H1 (cell line): ENCODE data around the gene PLK1. TPM values are rescaled to one million over a fixed set of nuclear protein-coding genes. Genes with fewer than 3 reads are reported as not detected.

Source experiments
- CBX8 ChIP-seq: fragments of 300-800, 300-1000 bp; sonication (generic); IDR thresholded peaks from 2 replicates; pipeline ENCODE4 v1.7.1; 2016; ENCODE audit warnings: low read depth, low read length, borderline replicate concordance
- CHD1 ChIP-seq: IDR thresholded peaks from 2 replicates; pipeline ENCODE4 v1.6.1; 2012; ENCODE audit warnings: low read depth, low read length, improper control_type of control experiment
- CREB1 ChIP-seq: IDR thresholded peaks from 2 replicates; pipeline ENCODE4 v1.6.1; 2012; ENCODE audit warnings: inconsistent platforms
- CTBP2 ChIP-seq: IDR thresholded peaks from 2 replicates; pipeline ENCODE4 v1.7.0; 2011; ENCODE audit warnings: borderline replicate concordance, mild to moderate bottlenecking, moderate library complexity, mixed read lengths, low read length; ENCODE audit not compliant: insufficient read depth, insufficient read length
- FOSL1 ChIP-seq: IDR thresholded peaks from 2 replicates; pipeline ENCODE4 v1.6.1; 2011; ENCODE audit warnings: mild to moderate bottlenecking, low read depth, low read length, moderate library complexity; ENCODE audit not compliant: insufficient read depth
- HDAC2 ChIP-seq, 2 experiments: fragments of 300-600 bp in 1 of 2; sonication (generic) in 1 of 2; IDR thresholded peaks; 2 replicates each; pipeline ENCODE4 v1.6.1; 2011 to 2012; ENCODE audit warnings: low read depth in 2 of 2, low read length in 2 of 2, mild to moderate bottlenecking in 2 of 2, moderate library complexity in 2 of 2, borderline replicate concordance in 1 of 2, inconsistent platforms in 1 of 2
- KDM5A ChIP-seq: fragments of 200-600 bp; IDR thresholded peaks from 2 replicates; pipeline ENCODE4 v1.7.1; 2012; ENCODE audit warnings: mild to moderate bottlenecking, low read length, inconsistent platforms, mixed read lengths
- PHF8 ChIP-seq: fragments of 200-600 bp; sonication (generic); conservative IDR thresholded peaks from 2 replicates; pipeline ENCODE4 v1.7.1; 2012; ENCODE audit warnings: low read depth, mild to moderate bottlenecking, inconsistent platforms, low read length, moderate library complexity
- RAD21 ChIP-seq, 2 experiments: IDR thresholded peaks in 1 of 2; conservative IDR thresholded peaks in 1 of 2; 2 replicates each; pipeline ENCODE4 v1.6.1; 2011; ENCODE audit warnings: low read depth in 2 of 2, low read length in 2 of 2, improper control_type of control experiment in 1 of 2, inconsistent platforms in 1 of 2, mild to moderate bottlenecking in 1 of 2, moderate library complexity in 1 of 2
- RXRA ChIP-seq: IDR thresholded peaks from 2 replicates; pipeline ENCODE4 v1.6.1; 2011; ENCODE audit warnings: low read depth, mild to moderate bottlenecking, low read length, moderate library complexity; ENCODE audit not compliant: insufficient read depth
- SIN3A ChIP-seq, 2 experiments: IDR thresholded peaks in 1 of 2; conservative IDR thresholded peaks in 1 of 2; 2 replicates each; pipeline ENCODE4 v1.6.1; 2011 to 2012; ENCODE audit warnings: low read length in 2 of 2, improper control_type of control experiment in 1 of 2, low read depth in 1 of 2, mild to moderate bottlenecking in 1 of 2
- SP1 ChIP-seq: IDR thresholded peaks from 2 replicates; pipeline ENCODE4 v1.6.1; 2011; ENCODE audit warnings: low read depth, low read length
- YY1 ChIP-seq: IDR thresholded peaks from 2 replicates; pipeline ENCODE4 v1.6.1; 2011; ENCODE audit warnings: low read depth, mild to moderate bottlenecking, low read length
- polyA plus RNA-seq, 7 experiments: library from polyadenylated mRNA; depleted of rRNA in 3 of 7; stranded (reverse) in 5 of 7; unstranded in 2 of 7; fragments of >200 nt in 5 of 7; fragments of 200-250 nt in 2 of 7; gene quantifications; 1 replicate in 5 of 7; 2 replicates in 1 of 7; 4 replicates in 1 of 7; pipeline versions ENCODE4 v1.2.1 to v1.2.3, GENCODE V29; 2011 to 2013; ENCODE audit warnings: missing spikeins in 2 of 7, mixed read lengths in 2 of 7
- total RNA-seq: library from RNA; stranded (reverse); fragmentation: NEBNext Ultra II Directional; extraction: Animal tissue kit (Norgen Biotek cat#: 25700); gene quantifications from 2 replicates; pipeline ENCODE4 v1.2.1, GENCODE V29; 2021
- TF ChIP-seq, protein P1 (sequence below), 3 experiments: IDR thresholded peaks; 1 replicate in 2 of 3; 2 replicates in 1 of 3; pipeline versions ENCODE4 v1.5.1 to v1.6.1; 2011; ENCODE audit warnings: low read length in 3 of 3, mild to moderate bottlenecking in 3 of 3, inconsistent platforms in 2 of 3, low read depth in 1 of 3, moderate library complexity in 1 of 3; ENCODE audit not compliant: insufficient read depth in 1 of 3; ENCODE audit errors: control extremely low read depth in 1 of 3
- TF ChIP-seq, protein P2 (sequence below): IDR thresholded peaks from 2 replicates; pipeline ENCODE4 v1.6.1; 2012; ENCODE audit warnings: inconsistent platforms
- TF ChIP-seq, protein P3 (sequence below): IDR thresholded peaks from 2 replicates; pipeline ENCODE4 v1.6.1; 2012; ENCODE audit warnings: low read length, inconsistent platforms
- TF ChIP-seq, protein P4 (sequence below): IDR thresholded peaks from 2 replicates; pipeline ENCODE4 v1.6.1; 2011; ENCODE audit warnings: low read depth, mild to moderate bottlenecking, low read length; ENCODE audit not compliant: insufficient read depth

PLK1 gene
- total and polyA plus RNA-seq, 2 of the 8 experiments (the other 6 are each of a cell fraction or from before 2014, with no cell fraction given): 127 to 139 TPM

DNA sequence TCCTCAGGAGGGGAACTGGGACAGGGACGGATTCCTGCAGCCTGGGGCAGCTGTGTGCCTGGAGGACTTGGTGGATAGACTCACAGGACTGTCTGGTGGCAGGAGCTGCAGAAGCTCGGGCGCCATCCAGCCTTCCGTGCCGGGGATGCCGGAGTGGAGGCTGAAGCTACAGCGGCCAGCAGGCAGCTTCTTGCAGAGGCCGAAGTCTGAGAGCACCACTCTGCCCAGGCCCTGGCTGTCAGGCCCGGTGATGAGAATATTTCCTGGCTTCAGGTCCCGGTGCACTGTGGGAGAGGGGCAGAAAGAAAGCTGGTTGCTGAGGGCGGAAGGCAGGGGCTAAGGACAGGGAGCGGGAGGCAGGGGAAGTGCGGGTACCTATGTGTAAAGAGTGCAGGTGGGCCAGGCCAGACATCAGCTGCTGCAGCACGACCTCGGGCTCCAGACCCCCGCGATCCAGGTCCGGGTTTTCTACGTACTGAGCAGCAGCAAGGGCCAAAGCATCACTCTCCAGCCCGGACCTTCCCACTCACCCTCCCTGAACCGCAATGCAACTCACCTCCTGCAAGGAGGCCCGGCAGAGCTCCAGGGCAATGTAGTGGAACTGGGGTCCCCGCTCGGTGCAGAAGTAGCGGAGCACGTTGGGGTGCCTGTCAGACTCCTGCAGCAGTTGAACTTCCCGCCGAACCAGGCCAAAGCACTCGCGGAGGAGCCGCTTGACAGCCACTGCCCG, 16.1 kb downstream of the PLK1 start (continued):
- TF ChIP-seq, protein P1, sequence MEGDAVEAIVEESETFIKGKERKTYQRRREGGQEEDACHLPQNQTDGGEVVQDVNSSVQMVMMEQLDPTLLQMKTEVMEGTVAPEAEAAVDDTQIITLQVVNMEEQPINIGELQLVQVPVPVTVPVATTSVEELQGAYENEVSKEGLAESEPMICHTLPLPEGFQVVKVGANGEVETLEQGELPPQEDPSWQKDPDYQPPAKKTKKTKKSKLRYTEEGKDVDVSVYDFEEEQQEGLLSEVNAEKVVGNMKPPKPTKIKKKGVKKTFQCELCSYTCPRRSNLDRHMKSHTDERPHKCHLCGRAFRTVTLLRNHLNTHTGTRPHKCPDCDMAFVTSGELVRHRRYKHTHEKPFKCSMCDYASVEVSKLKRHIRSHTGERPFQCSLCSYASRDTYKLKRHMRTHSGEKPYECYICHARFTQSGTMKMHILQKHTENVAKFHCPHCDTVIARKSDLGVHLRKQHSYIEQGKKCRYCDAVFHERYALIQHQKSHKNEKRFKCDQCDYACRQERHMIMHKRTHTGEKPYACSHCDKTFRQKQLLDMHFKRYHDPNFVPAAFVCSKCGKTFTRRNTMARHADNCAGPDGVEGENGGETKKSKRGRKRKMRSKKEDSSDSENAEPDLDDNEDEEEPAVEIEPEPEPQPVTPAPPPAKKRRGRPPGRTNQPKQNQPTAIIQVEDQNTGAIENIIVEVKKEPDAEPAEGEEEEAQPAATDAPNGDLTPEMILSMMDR (IDR thresholded peaks at IDR 0.05; ENCODE audit: control extremely low read depth in 1 of 3, insufficient read depth in 1 of 3, low read depth in 1 of 3, low read length in 3 of 3): no peak
- TF ChIP-seq KDM5A: no peak
- TF ChIP-seq YY1: peak; percentile 68; the same call in 1 of the 2 replicates
- peak; percentile 94 to 95 for TF ChIP-seq SIN3A (conservative IDR thresholded peaks at IDR 0.05 in 1 of 2, IDR thresholded peaks at IDR 0.05 in 1 of 2; ENCODE audit: low read depth in 1 of 2, low read length in 2 of 2)
- TF ChIP-seq RAD21 (IDR thresholded peaks at IDR 0.05 in 1 of 2, conservative IDR thresholded peaks at IDR 0.05 in 1 of 2; ENCODE audit: low read depth in 2 of 2, low read length in 2 of 2): peak in 1 of 2 experiments; percentile 20; a peak in 2 of 4 replicates
- TF ChIP-seq FOSL1: no peak
- peak; percentile 99 for TF ChIP-seq SP1
- peak; percentile 93 for TF ChIP-seq CTBP2
- TF ChIP-seq, protein P2, sequence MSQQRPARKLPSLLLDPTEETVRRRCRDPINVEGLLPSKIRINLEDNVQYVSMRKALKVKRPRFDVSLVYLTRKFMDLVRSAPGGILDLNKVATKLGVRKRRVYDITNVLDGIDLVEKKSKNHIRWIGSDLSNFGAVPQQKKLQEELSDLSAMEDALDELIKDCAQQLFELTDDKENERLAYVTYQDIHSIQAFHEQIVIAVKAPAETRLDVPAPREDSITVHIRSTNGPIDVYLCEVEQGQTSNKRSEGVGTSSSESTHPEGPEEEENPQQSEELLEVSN: no peak; the same call in 1 of the 2 replicates
- TF ChIP-seq CREB1: peak; percentile 71
- peak in 1 of 2 experiments; percentile 65; a peak in 2 of 4 replicates for TF ChIP-seq HDAC2 (IDR thresholded peaks at IDR 0.05; ENCODE audit: borderline replicate concordance in 1 of 2, low read depth in 2 of 2, low read length in 2 of 2)
- TF ChIP-seq, protein P3, sequence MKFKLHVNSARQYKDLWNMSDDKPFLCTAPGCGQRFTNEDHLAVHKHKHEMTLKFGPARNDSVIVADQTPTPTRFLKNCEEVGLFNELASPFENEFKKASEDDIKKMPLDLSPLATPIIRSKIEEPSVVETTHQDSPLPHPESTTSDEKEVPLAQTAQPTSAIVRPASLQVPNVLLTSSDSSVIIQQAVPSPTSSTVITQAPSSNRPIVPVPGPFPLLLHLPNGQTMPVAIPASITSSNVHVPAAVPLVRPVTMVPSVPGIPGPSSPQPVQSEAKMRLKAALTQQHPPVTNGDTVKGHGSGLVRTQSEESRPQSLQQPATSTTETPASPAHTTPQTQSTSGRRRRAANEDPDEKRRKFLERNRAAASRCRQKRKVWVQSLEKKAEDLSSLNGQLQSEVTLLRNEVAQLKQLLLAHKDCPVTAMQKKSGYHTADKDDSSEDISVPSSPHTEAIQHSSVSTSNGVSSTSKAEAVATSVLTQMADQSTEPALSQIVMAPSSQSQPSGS: no peak
- TF ChIP-seq RXRA: no peak
- TF ChIP-seq CBX8: no peak
- TF ChIP-seq PHF8: no peak
- TF ChIP-seq, protein P4, sequence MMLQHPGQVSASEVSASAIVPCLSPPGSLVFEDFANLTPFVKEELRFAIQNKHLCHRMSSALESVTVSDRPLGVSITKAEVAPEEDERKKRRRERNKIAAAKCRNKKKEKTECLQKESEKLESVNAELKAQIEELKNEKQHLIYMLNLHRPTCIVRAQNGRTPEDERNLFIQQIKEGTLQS: no peak
- no peak for TF ChIP-seq CHD1
